GM12891 (cell line): ENCODE data around the gene BMP6.

ENCODE experiments used
- DNase-seq: peaks from one replicate; pipeline ENCODE4 v3.0.0; 2011; ENCODE audit warnings: low spot score; ENCODE audit not compliant: insufficient read length
- FAIRE-seq: peaks from 2 replicates; lab custom pipeline; 2011; peaks lifted over from hg19 to GRCh38; lab: Jason Lieb, UNC
- PAX5 ChIP-seq: IDR thresholded peaks from 2 replicates; pipeline ENCODE4 v1.6.1; 2011; ENCODE audit warnings: low read length, moderate library complexity, mild to moderate bottlenecking; ENCODE audit not compliant: insufficient read depth, severe bottlenecking
- POLR2A ChIP-seq: IDR thresholded peaks from 2 replicates; pipeline ENCODE4 v1.6.1; 2011; ENCODE audit warnings: low read depth, low read length, control low read depth
- POLR2AphosphoS5 ChIP-seq: IDR thresholded peaks from 2 replicates; pipeline ENCODE4 v1.6.1; 2011; ENCODE audit warnings: low read depth, low read length, control low read depth
- POU2F2 ChIP-seq: IDR thresholded peaks from 2 replicates; pipeline ENCODE4 v1.6.1; 2011; ENCODE audit warnings: low read depth, mild to moderate bottlenecking, control low read depth, low read length, moderate library complexity
- SPI1 ChIP-seq: IDR thresholded peaks from 2 replicates; pipeline ENCODE4 v1.6.1; 2011; ENCODE audit warnings: low read depth, low read length, control low read depth
- TAF1 ChIP-seq: IDR thresholded peaks from 2 replicates; pipeline ENCODE4 v1.6.1; 2011; ENCODE audit warnings: low read depth, low read length, control low read depth

The BMP6 gene

DNA sequence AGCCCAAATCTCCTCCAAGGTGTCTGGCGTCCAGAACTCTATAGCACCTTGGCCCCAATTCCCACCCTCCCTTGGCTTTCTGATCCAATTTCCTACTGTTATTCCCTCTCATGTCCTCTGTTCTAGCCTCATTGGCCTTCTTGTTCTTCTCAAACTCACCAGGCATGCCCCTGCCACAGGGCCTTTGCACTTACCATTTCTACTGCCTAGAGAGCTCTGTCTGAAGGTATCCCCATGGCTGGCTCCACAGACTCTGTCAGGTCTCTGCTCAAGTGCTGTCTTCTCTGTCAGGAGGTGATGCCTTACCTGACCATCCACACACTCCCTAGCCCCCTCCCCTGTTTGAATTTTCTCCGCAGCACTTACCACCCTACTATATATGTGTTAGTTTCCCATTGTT is 5.6 kb upstream of the BMP6 start:
- no peak for DNase-seq
- FAIRE-seq: no peak
- TF ChIP-seq POU2F2 (no peak), POLR2AphosphoS5 (no peak), TAF1 (no peak), POLR2A (no peak), SPI1 (no peak), PAX5 (no peak)

DNA sequence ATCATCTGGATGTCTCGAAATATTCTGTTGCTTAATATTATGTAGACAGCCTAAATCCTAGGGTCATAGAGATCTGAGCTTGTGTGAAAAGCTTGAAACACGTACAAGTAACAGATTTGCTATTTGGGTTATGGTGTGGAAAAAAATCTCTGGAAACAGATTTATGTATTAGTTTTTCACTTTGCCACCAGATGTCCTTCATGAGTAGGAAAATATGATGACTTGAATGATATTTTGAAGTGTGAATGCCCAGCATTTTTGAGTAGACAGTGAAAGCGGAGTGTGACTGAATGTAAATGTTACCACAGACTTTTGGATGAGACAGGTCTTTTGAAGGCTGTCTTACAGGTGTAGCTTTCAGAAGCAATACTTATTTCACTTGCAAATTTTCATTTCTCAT is 4.2 kb upstream of the BMP6 start:
- peak; percentile 68 for FAIRE-seq
- no peak for TF ChIP-seq POLR2A
- no peak for TF ChIP-seq TAF1
- TF ChIP-seq POLR2AphosphoS5: no peak
- no peak for TF ChIP-seq POU2F2
- no peak for TF ChIP-seq PAX5
- no peak for TF ChIP-seq SPI1
- DNase-seq: no peak

DNA sequence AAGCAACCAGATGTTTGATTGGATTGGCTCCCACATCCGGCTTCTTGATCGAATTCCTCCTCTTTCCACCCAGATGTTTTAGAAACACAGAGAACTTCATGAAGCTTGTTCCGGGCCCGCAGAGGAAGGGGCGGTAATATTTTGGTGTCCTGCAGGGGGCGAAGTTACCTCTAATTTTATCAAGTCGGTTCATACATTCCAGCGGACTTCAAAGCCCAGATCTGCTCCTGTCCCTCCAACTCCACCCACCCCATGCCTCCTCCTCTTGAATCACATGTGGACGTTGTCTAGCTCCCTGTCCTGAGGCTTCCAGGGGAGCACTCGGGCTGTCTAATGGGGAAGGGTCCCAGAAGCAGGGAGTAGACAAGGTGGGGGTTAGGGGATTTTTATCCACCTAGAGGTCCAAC is 2.9 kb upstream of the BMP6 start:
- TF ChIP-seq POU2F2 (no peak), TAF1 (no peak), POLR2A (no peak), POLR2AphosphoS5 (no peak), SPI1 (no peak)
- peak; percentile 20 for DNase-seq
- peak; percentile 75 for FAIRE-seq

DNA sequence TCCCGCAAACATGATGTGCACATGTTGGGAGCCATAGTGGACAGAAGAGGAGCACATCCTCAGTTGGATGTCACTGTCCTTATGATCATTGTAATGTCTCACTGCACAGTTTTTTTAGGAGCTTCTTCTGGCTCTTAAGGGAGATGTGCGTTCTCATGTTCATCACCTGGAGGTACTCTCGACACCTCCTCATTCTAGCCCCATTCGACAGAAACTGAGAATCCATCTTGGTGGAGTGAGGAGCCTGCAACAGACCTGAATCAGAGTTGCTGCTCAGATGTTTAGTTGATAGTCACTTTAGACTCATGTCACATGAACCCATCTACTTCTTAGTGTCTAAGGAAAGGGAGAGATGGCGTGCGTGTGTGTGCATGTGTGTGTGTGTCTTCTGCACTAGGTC is 2.3 kb upstream of the BMP6 start:
- no peak for TF ChIP-seq PAX5
- TF ChIP-seq TAF1: no peak
- no peak for TF ChIP-seq POLR2AphosphoS5
- no peak for TF ChIP-seq POU2F2
- TF ChIP-seq POLR2A: no peak; the same call in 1 of the 2 replicates
- no peak for TF ChIP-seq SPI1
- DNase-seq: no peak
- no peak for FAIRE-seq

DNA sequence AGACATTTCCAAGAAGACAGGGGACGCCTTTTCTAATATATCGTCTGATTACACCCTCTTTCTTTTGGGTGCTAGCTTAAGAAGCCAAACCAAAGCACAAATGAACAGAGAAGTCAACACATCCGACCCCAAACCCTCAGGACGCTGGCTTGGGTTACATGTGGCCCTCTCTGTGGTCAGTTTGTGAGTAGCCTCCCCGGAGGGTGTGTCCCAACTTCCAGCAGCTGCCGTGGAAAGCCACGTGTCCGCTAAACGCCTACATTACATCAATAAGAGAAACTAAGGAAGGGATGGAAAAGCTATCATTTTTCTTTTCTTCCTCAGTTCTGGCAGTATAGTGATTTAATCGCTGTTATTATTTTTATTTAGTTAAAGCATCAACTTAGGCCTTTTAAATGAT is 487 bp upstream of the BMP6 start:
- FAIRE-seq: no peak
- TF ChIP-seq PAX5 (no peak), POLR2AphosphoS5 (no peak), POLR2A (no peak), POU2F2 (no peak), SPI1 (no peak), TAF1 (no peak)

DNA sequence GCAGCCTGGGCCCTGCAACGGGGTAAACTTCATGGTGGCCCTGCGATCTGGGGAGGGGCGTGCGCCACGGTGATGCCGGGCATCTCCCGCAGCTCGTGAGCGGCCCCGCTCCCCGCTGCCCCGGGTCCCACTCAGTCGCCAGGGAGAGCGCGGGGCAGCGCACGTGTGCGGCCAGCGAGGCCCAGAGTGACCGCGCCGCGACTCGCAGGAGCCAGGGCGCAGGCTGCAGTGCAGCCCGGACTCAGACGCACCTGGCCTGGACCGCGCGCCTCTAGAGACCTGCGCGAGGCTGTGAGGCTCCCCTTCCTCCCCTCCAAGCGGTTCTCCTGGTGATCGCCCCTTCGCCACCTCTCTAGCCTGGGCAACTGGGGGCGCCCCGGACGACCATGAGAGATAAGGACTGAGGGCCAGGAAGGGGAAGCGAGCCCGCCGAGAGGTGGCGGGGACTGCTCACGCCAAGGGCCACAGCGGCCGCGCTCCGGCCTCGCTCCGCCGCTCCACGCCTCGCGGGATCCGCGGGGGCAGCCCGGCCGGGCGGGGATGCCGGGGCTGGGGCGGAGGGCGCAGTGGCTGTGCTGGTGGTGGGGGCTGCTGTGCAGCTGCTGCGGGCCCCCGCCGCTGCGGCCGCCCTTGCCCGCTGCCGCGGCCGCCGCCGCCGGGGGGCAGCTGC is 652 bp downstream of the BMP6 start:
- TF ChIP-seq POU2F2 (no peak), POLR2AphosphoS5 (no peak), SPI1 (no peak), TAF1 (no peak), POLR2A (no peak), PAX5 (no peak)
- DNase-seq (peak; percentile 37), FAIRE-seq (no peak)

More for the DNA sequence above, 487 bp upstream of the BMP6 start:
- DNase-seq: no peak

DNA sequence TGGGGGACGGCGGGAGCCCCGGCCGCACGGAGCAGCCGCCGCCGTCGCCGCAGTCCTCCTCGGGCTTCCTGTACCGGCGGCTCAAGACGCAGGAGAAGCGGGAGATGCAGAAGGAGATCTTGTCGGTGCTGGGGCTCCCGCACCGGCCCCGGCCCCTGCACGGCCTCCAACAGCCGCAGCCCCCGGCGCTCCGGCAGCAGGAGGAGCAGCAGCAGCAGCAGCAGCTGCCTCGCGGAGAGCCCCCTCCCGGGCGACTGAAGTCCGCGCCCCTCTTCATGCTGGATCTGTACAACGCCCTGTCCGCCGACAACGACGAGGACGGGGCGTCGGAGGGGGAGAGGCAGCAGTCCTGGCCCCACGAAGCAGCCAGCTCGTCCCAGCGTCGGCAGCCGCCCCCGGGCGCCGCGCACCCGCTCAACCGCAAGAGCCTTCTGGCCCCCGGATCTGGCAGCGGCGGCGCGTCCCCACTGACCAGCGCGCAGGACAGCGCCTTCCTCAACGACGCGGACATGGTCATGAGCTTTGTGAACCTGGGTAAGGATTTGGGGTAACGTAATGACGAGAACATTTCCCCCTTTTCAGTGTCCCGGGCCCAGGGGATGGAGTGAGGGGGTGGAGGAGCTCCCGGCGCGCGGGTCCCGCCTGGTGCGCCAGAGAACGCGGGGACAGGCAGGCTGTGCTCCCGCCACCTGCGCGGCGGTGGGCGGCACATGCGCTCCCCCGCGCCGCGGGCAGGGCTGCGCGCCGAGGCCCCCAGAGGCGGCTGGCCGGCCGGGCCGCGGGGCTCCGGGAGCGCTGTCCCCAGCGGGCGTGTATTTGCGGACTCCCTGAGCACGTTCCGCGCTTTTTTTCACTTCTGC is 1.4 kb downstream of the BMP6 start:
- FAIRE-seq: no peak
- DNase-seq: peak; percentile 32
- TF ChIP-seq POLR2AphosphoS5 (no peak), POU2F2 (no peak), PAX5 (no peak), POLR2A (no peak), TAF1 (no peak), SPI1 (no peak)

DNA sequence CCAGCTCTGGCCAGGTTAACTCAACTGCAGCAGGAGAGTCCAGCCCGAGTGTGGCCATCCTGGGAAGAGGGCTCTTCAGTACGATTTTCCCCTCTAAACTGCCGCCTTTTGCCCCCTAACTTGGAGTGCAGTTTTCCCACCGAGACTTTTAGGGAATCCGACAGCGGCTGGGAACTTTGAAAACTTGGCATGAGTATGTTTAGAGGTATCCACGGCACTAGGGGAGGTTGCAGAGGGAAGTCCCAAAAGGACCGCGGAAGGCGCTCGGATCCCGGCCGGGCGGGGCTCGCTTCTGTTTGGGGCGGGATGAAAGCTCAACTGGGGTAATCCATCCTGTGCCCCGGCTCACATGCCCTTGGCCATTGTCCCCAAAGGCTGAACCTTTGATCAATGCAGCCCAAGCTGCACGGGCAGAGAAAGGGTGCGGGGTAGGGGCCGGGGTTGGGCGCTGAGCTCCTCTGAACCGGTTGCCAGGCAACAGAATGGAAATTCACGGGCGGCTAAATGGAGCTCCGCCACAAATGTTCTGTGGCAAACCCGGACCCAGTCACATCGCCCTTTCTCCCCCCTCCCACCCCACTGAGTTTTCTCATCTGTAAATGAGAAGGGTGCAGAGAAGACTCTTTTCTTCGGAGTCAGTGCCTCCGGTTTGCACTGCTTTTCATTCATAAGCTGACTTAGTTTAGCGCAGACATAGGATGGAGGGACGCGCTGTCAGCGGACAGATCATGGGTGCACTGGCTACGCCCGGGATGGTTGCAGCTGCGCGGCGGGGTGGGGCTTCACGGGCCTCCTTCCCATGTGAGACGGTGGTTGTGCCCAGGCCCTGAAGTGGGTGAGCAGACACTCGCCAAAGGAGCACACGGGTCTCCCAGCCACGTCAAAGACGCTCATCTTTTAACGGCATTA is 2.3 kb downstream of the BMP6 start:
- DNase-seq (peak; percentile 25), FAIRE-seq (no peak)
- TF ChIP-seq POLR2A (no peak), TAF1 (no peak), PAX5 (no peak), POLR2AphosphoS5 (no peak), POU2F2 (no peak), SPI1 (no peak)

DNA sequence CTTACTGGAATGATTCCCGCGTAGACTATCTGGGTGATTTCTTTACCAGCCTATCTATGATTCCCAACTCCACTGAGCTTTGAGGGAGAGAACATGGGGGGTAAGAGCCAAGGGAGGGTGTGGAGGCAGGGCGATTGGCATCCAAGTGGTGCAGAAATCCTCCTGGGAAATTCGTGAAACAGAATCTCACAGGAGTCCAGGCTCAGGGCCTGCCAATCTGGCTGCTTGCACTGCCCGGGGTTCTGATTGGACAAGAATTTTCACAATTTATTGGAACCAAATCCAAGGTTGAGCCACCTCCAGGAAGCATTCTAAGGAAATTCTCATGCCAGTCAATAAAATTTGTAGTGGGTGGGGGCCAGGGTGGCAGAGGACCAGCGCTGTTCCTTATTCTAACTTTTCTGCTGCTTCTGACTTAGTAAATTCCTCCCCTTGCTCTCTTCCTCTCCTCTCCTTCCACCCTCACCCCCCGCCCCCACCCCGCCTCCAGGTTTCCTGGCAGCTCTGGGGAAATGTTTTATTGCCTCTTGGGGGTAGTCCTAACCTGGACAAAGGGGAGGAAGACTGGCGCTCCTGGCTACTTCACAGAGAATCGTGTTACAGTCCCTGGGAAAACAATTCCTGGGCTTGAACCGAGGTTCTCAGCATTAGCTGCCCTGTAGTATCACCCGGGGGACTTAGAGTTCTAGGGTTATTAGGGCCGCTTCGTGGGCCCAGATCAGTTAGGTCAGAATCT is 3.1 kb downstream of the BMP6 start:
- no peak for FAIRE-seq
- no peak for DNase-seq
- no peak for TF ChIP-seq POLR2A
- no peak for TF ChIP-seq SPI1
- TF ChIP-seq PAX5: no peak
- TF ChIP-seq TAF1: no peak
- no peak for TF ChIP-seq POLR2AphosphoS5
- TF ChIP-seq POU2F2: no peak
